Measurements from ENCODE around the gene FREM1. TPM values are rescaled to one million over a fixed set of nuclear protein-coding genes. Genes with fewer than 3 reads are reported as not detected.
A peak's percentile ranks its signal among the peaks of the same experiment; 100 is the strongest.

FREM1 gene
- total RNA-seq, 2 experiments from 2014 or later: not detected

GRCh38 chr9:14846871-14847311 lies 63.3 kb downstream of the FREM1 start:
- peaks cover 17% of the 10 kb centered on the region for H3K27me3 Mint-ChIP-seq
- ChIA-PET CTCF (no interaction called here), POLR2A (no interaction called here)
- no peak overlapping the region for H3K27ac Mint-ChIP-seq
- H3K9me3 Mint-ChIP-seq: no peaks in the 10 kb centered on the region
- H3K4me1 Mint-ChIP-seq: no peaks in the 10 kb centered on the region
- peak; percentile 67 for DNase-seq
- H3K4me3 Mint-ChIP-seq: no peak overlapping the region
- H3K36me3 Mint-ChIP-seq (ENCODE audit: low read depth): no peaks in the 10 kb centered on the region

DNA sequence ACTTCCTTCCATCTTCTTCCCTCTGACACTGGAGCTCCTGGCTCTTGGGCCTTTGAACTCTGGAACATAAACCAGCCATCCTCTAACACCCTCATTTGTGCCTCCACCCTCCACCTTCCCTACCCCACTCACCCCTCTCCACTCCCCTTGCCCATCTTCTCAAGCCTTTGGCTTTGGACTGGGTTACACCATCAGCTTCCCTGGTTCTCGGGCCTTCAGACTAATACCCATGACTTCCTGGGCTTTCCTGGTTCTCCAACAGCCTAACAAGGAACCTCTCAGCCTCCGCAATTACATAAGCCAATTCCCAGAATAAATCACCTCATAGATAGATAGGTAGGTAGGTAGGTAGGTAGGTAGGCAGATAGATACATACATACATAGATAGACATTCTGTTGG lies 67.1 kb downstream of the FREM1 start:
- Mint-ChIP-seq H3K27ac (no peak overlapping the region), H3K4me1 (no peaks in the 10 kb centered on the region), H3K27me3 (peaks cover 7% of the 10 kb centered on the region), H3K9me3 (no peaks in the 10 kb centered on the region), H3K4me3 (no peak overlapping the region), H3K36me3 (ENCODE audit: low read depth) (no peaks in the 10 kb centered on the region)
- no peak for DNase-seq
- ChIA-PET POLR2A (no interaction called here), CTCF (no interaction called here)

DNA sequence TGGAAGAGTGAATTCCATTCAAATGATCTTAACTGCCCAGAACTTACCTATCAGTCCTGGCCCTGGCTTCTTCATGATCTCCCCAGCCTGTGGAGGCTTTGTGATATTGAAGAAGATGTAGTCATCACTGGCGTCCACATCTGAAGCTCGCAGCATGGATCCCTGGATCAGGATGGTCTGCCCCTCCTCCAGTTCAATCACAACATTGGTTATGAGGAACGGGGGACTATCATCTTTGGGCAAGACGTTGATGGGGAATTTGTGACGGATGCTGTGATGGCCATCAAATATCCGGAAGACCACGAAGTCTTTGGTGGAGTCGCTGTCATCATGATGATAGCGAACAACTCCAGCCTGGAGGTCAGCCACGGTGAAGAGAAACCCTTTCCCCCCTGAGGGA lies 68.0 kb downstream of the FREM1 start:
- Mint-ChIP-seq H3K27me3 (peaks cover 2% of the 10 kb centered on the region), H3K4me3 (no peak overlapping the region), H3K27ac (no peak overlapping the region), H3K9me3 (no peaks in the 10 kb centered on the region), H3K4me1 (no peaks in the 10 kb centered on the region), H3K36me3 (ENCODE audit: low read depth) (no peaks in the 10 kb centered on the region)
- ChIA-PET CTCF (no interaction called here), POLR2A (no interaction called here)
- no peak for DNase-seq

DNA sequence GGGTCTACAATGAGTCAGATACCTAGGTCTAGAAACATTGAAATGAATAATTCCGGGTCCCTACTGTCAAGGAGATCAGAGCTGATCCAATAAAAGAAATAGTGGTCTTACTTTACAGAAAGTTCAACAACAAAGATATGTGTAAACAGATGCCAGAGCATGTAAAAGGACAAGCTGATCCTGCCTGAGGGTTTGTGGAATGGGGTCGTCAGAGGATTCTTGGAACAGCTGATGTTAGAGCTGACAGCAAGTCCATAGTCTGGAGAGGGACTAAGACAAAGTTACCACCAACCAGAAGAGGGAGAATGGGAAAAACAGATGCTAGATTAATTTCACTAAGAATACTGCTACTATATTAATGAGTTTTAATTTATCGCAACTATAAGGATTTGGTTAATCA lies 71.5 kb downstream of the FREM1 start:
- no peaks in the 10 kb centered on the region for H3K36me3 Mint-ChIP-seq (ENCODE audit: low read depth)
- no peak overlapping the region for H3K4me3 Mint-ChIP-seq
- no peak overlapping the region for H3K27ac Mint-ChIP-seq
- H3K27me3 Mint-ChIP-seq: peaks cover 2% of the 10 kb centered on the region
- no peaks in the 10 kb centered on the region for H3K9me3 Mint-ChIP-seq
- ChIA-PET CTCF (no interaction called here), POLR2A (no interaction called here)
- H3K4me1 Mint-ChIP-seq: no peaks in the 10 kb centered on the region
- DNase-seq: no peak

DNA sequence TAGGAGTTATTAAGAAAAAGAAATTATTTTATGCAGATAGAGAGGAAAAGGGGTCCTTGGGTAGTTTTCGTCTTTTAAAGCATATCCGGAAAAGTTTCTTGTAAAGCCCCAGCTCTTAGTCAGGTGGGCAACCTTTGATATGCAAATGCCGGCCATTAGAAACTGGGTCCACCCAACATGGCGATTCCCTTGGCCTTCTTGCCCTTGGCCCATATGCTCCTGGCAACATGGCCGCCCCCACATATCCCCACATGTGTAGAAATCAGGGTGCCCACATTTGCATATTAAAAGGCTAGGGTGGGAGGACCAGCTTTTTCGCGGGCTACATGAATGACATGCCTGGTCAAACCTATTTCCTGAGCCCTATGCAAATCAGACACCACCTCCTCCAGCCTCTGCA lies 73.3 kb downstream of the FREM1 start:
- ChIA-PET CTCF (no interaction called here), POLR2A (no interaction called here)
- Mint-ChIP-seq H3K27me3 (peaks cover 2% of the 10 kb centered on the region), H3K27ac (no peak overlapping the region), H3K9me3 (no peaks in the 10 kb centered on the region), H3K36me3 (ENCODE audit: low read depth) (no peaks in the 10 kb centered on the region), H3K4me3 (no peak overlapping the region), H3K4me1 (no peaks in the 10 kb centered on the region)
- DNase-seq: no peak

DNA sequence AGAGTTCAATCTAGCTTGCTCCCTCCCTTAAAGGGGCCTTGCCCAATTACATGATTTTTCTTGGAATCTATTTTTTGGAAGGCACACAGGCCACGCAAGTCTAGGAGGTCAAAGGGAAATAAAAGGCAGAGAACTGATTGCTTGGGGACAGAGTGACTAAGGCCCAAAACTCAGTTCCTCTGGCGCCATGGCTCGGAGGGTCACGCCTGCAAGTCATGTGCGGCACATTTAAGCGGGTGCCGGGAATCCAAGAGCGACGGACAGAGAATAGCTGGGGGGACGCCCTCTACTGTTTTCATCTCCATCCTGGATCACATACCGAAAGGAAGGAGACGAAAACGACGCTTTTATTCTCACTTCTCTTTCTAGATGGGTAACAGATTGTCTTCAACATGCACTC lies 78.6 kb downstream of the FREM1 start:
- Mint-ChIP-seq H3K27me3 (no peaks in the 10 kb centered on the region), H3K27ac (no peak overlapping the region), H3K4me3 (no peak overlapping the region), H3K9me3 (no peaks in the 10 kb centered on the region), H3K4me1 (no peaks in the 10 kb centered on the region), H3K36me3 (ENCODE audit: low read depth) (no peaks in the 10 kb centered on the region)
- DNase-seq: no peak
- POLR2A ChIA-PET: no interaction called here
- CTCF ChIA-PET: no interaction called here

DNA sequence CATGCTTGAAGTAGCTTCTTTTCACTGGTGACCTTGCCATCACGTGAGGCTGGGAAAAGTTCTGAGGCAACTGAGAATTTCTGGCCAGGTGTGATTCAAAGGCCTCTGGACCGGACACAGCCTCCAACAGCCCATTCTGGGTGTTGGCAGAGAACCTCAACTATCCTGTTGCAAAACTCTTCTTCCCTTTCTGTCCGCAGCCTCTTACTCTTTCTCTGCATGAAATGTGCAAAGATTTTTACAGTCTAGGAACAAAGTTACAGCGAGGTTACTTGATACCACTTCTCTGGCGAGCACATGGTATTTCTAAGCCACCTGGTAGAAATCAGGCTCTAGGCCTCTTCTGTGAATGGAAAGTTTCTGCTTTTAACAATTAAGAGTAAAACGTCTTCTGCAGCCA lies 79.2 kb downstream of the FREM1 start:
- DNase-seq: no peak
- Mint-ChIP-seq H3K36me3 (ENCODE audit: low read depth) (no peaks in the 10 kb centered on the region), H3K27ac (no peak overlapping the region), H3K27me3 (no peaks in the 10 kb centered on the region), H3K4me3 (no peak overlapping the region), H3K9me3 (no peaks in the 10 kb centered on the region), H3K4me1 (no peaks in the 10 kb centered on the region)
- CTCF ChIA-PET: no interaction called here
- POLR2A ChIA-PET: no interaction called here

DNA sequence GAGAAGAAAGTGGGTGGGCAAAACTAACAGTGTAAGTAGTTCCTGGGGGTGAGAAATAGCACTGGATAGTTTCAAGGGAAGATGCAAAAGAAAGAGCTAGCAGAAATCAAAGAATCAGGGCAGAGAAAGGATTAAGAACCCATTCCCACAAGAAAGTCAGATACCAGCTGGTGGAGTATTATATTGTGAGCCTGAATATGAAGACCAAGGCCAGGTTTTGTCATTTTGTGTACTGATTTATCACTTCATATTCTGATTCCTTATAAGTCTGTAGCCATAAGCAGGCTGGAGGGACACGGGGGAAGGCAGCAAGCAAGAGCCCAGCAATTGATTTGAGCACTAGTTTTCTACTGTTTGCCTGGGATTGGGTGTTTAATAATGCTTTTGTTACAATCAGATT lies 80.2 kb downstream of the FREM1 start:
- CTCF ChIA-PET: no interaction called here
- H3K27ac Mint-ChIP-seq: no peak overlapping the region
- no peak overlapping the region for H3K4me3 Mint-ChIP-seq
- no peaks in the 10 kb centered on the region for H3K27me3 Mint-ChIP-seq
- no peaks in the 10 kb centered on the region for H3K4me1 Mint-ChIP-seq
- H3K36me3 Mint-ChIP-seq (ENCODE audit: low read depth): no peaks in the 10 kb centered on the region
- no peaks in the 10 kb centered on the region for H3K9me3 Mint-ChIP-seq
- POLR2A ChIA-PET: no interaction called here
- no peak for DNase-seq

DNA sequence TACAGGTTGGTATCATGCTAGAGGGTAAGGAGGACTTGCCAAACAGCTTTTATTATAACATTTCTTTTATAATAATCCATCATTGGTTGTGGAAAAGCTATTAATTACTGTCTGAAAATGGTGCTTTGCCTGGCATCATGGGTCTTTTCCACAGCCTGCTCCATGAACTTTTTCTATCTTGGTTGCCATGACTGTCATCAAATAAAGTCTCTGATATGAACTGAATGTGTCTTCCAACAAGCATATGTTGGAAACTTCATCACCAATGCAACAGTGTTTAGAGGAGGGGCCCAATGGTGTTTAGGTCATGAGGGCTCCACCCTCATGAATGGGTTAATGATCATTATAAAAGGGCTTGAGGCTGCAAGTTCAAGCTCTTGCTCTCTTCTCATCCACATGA lies 81.0 kb downstream of the FREM1 start:
- no peak overlapping the region for H3K27ac Mint-ChIP-seq
- no peak overlapping the region for H3K4me3 Mint-ChIP-seq
- CTCF ChIA-PET: no interaction called here
- DNase-seq: no peak
- POLR2A ChIA-PET: no interaction called here
- no peaks in the 10 kb centered on the region for H3K9me3 Mint-ChIP-seq
- H3K27me3 Mint-ChIP-seq: no peaks in the 10 kb centered on the region
- H3K4me1 Mint-ChIP-seq: no peaks in the 10 kb centered on the region
- no peaks in the 10 kb centered on the region for H3K36me3 Mint-ChIP-seq (ENCODE audit: low read depth)

DNA sequence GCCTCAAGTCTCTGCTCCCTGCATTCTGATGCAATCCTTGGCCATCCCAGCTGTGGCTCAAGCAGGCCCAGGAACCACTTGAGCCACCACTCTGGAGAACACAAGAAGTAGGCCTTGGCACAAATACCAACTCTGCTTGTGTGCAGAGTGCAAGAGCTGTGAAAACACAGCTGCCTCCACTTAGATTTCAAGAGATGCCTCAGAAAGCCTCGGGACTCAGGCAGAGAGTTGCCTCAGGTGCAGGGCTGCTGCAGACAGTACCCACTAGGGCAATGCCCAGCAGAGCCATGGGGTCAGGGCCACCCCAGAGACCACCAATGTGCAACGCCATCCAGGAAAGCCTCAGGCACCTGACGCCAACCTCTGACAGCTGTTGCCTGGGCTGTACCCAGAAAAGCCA lies 82.4 kb downstream of the FREM1 start:
- Mint-ChIP-seq H3K27me3 (no peaks in the 10 kb centered on the region), H3K36me3 (ENCODE audit: low read depth) (no peaks in the 10 kb centered on the region), H3K4me1 (no peaks in the 10 kb centered on the region), H3K9me3 (no peaks in the 10 kb centered on the region), H3K4me3 (no peak overlapping the region), H3K27ac (no peak overlapping the region)
- CTCF ChIA-PET: no interaction called here
- DNase-seq: no peak
- POLR2A ChIA-PET: no interaction called here

GRCh38 chr9:14824481-14824880 lies 85.7 kb downstream of the FREM1 start:
- H3K27ac Mint-ChIP-seq: no peak overlapping the region
- no peaks in the 10 kb centered on the region for H3K9me3 Mint-ChIP-seq
- no peaks in the 10 kb centered on the region for H3K36me3 Mint-ChIP-seq (ENCODE audit: low read depth)
- ChIA-PET CTCF (no interaction called here), POLR2A (no interaction called here)
- H3K4me1 Mint-ChIP-seq: no peaks in the 10 kb centered on the region
- no peaks in the 10 kb centered on the region for H3K27me3 Mint-ChIP-seq
- DNase-seq: no peak
- no peak overlapping the region for H3K4me3 Mint-ChIP-seq

DNA sequence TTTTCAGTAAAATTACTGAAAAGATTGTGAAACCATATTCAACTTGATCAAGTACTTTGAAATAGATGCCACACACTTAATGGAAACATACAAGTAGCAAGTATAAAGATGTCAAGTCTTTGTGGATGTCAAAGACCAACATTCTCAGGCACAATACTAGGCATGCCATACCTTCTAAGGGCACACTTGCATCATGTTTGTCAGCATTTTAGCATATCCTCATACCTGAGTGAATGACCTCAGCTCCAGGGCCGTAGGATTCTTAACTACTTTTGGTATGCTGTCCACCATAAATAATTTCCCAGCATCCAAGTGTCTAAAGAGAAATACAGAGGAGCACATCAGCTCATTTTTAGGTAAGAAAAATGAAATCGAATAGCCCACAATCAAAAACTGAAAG lies 86.4 kb downstream of the FREM1 start:
- no peaks in the 10 kb centered on the region for H3K27me3 Mint-ChIP-seq
- no peaks in the 10 kb centered on the region for H3K9me3 Mint-ChIP-seq
- DNase-seq: no peak
- H3K4me3 Mint-ChIP-seq: no peak overlapping the region
- H3K4me1 Mint-ChIP-seq: no peaks in the 10 kb centered on the region
- H3K36me3 Mint-ChIP-seq (ENCODE audit: low read depth): no peaks in the 10 kb centered on the region
- ChIA-PET POLR2A (no interaction called here), CTCF (no interaction called here)
- H3K27ac Mint-ChIP-seq: no peak overlapping the region

DNA sequence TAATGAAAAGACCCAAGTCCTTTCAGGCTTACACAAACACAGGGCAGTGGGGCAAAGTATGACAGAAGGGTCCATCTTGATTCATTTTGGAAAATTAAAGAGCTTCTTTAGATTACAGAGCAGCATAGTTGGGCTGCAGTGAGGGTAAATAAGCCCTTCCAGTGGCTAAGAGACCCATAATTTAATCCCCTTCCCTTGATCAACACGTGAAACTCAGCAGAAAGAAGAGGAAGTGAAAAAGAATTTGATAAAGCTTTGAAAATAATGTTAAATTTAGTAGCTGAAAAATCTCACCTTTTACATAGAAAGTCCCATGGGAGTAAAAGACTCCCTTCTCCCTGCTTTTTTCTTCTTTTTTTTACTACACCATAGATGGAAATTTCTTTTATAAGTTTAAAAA lies 87.6 kb downstream of the FREM1 start:
- H3K27me3 Mint-ChIP-seq: no peaks in the 10 kb centered on the region
- H3K27ac Mint-ChIP-seq: no peak overlapping the region
- H3K4me3 Mint-ChIP-seq: no peak overlapping the region
- CTCF ChIA-PET: no interaction called here
- no peaks in the 10 kb centered on the region for H3K36me3 Mint-ChIP-seq (ENCODE audit: low read depth)
- DNase-seq: no peak
- no peaks in the 10 kb centered on the region for H3K9me3 Mint-ChIP-seq
- H3K4me1 Mint-ChIP-seq: no peaks in the 10 kb centered on the region
- POLR2A ChIA-PET: no interaction called here

DNA sequence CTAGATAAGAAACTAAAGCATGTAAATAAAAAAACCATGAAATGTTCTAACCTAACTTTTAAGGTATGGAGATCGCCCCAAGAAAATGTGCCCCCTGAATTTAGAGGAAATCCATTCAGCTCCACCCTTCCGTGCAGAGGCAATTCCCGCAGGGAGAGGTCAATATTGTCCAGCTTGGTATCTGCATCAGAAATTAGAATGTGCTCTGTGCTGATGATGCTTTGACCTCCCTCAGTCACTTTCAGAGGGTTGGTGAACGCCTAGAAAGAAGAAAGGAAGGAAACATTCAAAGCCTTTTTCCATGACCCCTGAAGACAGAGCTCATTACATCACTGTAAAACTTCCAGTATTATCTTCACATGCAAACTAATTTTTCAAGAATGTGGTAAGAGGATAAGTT lies 91.0 kb downstream of the FREM1 start:
- DNase-seq: no peak
- H3K4me3 Mint-ChIP-seq: no peak overlapping the region
- ChIA-PET POLR2A (no interaction called here), CTCF (interaction anchor here (0.6 kb wide), 1 partner anchor 885 kb away, joined by 3 read pairs; no protein-coding TSS in a partner anchor)
- no peaks in the 10 kb centered on the region for H3K36me3 Mint-ChIP-seq (ENCODE audit: low read depth)
- H3K4me1 Mint-ChIP-seq: no peaks in the 10 kb centered on the region
- no peak overlapping the region for H3K27ac Mint-ChIP-seq
- H3K9me3 Mint-ChIP-seq: no peaks in the 10 kb centered on the region
- H3K27me3 Mint-ChIP-seq: peaks cover 3% of the 10 kb centered on the region

DNA sequence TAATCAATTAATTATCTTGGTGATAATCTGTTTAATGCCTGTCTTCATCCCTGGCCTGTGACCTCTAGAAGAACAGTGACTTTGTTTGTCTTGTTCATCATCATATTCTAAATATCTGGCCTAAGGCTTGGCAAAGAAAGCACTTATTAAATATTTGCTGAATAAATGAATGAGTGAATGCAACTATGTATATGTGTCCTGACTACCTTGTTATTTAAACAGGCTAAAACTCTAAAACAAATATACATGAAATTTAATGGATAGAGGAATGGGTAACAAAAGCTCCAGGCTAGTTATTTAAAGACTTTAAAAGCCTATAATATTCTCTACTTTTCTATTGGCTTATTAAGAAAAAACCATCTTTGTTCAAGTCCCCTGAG lies 96.0 kb downstream of the FREM1 start:
- CTCF ChIA-PET: no interaction called here
- POLR2A ChIA-PET: no interaction called here

More for the DNA sequence above, 96.0 kb downstream of the FREM1 start:
- H3K27me3 Mint-ChIP-seq: peaks cover 3% of the 10 kb centered on the region
- H3K4me1 Mint-ChIP-seq: no peaks in the 10 kb centered on the region
- no peak overlapping the region for H3K27ac Mint-ChIP-seq
- H3K9me3 Mint-ChIP-seq: no peaks in the 10 kb centered on the region
- DNase-seq: no peak
- H3K4me3 Mint-ChIP-seq: no peak overlapping the region
- H3K36me3 Mint-ChIP-seq (ENCODE audit: low read depth): no peaks in the 10 kb centered on the region

Measured in activated CD4-positive, alpha-beta T cell treated with anti-CD3 and anti-CD28 coated beads, Interleukin-2, amount 10 ng/mL, durations not matched to agents 7 days and 5 days (primary cell).